Tibial nerve (tissue), 4 donors: ENCODE results near the gene TNNI3K.

Experiments
- EP300 ChIP-seq, 2 donors: sonication (generic); formaldehyde crosslinking; IDR thresholded peaks; one replicate each; pipeline ENCODE4 v1.6.1; 2017; ENCODE audit warnings: antibody characterized with exemption in 2 of 2, mild to moderate bottlenecking in 1 of 2
- POLR2A ChIP-seq, 2 donors: fragments of 450-650 bp; IDR thresholded peaks; one replicate each; pipeline ENCODE4 v1.6.1; 2017; ENCODE audit warnings: antibody characterized with exemption in 2 of 2, mild to moderate bottlenecking in 2 of 2, moderate library complexity in 2 of 2
- TF ChIP-seq, protein P1 (sequence below), 5 experiments: fragments of 200-600 bp in 3 of 5; fragments of 450-650 bp in 2 of 5; sonication (generic) in 3 of 5; IDR thresholded peaks; one replicate each; pipeline ENCODE4 v1.5.1; 2016 to 2019; ENCODE audit warnings: antibody characterized with exemption in 5 of 5, mild to moderate bottlenecking in 3 of 5, moderate library complexity in 2 of 5

DNA sequence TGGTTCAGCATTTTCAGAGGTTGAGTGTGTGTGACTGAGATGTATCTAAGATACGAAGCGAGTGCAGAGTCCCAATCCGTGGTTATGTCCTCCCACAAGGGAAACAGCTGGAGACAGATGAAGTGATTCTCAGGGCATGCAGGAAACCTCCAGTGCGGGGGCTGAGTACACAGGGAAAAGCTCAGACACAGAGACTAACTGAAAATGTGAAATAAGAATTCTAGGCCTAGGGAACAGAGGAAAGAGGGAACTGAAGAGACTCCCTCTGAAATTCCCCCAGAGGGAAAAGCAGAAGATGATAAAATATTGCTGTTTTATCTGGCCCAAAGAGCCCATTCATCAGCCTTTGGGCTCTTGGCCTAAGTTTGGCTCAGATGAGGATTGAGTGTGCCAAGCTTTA lies 160.4 kb downstream of the TNNI3K start:
- TF ChIP-seq, protein P1, sequence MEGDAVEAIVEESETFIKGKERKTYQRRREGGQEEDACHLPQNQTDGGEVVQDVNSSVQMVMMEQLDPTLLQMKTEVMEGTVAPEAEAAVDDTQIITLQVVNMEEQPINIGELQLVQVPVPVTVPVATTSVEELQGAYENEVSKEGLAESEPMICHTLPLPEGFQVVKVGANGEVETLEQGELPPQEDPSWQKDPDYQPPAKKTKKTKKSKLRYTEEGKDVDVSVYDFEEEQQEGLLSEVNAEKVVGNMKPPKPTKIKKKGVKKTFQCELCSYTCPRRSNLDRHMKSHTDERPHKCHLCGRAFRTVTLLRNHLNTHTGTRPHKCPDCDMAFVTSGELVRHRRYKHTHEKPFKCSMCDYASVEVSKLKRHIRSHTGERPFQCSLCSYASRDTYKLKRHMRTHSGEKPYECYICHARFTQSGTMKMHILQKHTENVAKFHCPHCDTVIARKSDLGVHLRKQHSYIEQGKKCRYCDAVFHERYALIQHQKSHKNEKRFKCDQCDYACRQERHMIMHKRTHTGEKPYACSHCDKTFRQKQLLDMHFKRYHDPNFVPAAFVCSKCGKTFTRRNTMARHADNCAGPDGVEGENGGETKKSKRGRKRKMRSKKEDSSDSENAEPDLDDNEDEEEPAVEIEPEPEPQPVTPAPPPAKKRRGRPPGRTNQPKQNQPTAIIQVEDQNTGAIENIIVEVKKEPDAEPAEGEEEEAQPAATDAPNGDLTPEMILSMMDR (IDR thresholded peaks at IDR 0.05) = no peak
- TF ChIP-seq EP300 (IDR thresholded peaks at IDR 0.05) (no peak), POLR2A (IDR thresholded peaks at IDR 0.05) (no peak)
